C4-2B (cell line): Measurements from ENCODE around the gene KLHL13.

ENCODE experiments used
- H3K27ac ChIP-seq: fragments of 450-650 bp; 2 replicates; pipeline ENCODE4 v1.5.1; 2017
- ZFX ChIP-seq: fragments of 450-650 bp; IDR thresholded peaks from 2 replicates; pipeline ENCODE4 v1.6.1; 2017
- TF ChIP-seq, protein P1 (sequence below): fragments of 450-650 bp; conservative IDR thresholded peaks from 2 replicates; pipeline ENCODE4 v1.5.1; 2017; ENCODE audit warnings: mild to moderate bottlenecking

KLHL13 gene

GRCh38 chrX:118114971-118115370, 1.6 kb downstream of the KLHL13 start:
- no peak for TF ChIP-seq ZFX
- TF ChIP-seq, protein P1, sequence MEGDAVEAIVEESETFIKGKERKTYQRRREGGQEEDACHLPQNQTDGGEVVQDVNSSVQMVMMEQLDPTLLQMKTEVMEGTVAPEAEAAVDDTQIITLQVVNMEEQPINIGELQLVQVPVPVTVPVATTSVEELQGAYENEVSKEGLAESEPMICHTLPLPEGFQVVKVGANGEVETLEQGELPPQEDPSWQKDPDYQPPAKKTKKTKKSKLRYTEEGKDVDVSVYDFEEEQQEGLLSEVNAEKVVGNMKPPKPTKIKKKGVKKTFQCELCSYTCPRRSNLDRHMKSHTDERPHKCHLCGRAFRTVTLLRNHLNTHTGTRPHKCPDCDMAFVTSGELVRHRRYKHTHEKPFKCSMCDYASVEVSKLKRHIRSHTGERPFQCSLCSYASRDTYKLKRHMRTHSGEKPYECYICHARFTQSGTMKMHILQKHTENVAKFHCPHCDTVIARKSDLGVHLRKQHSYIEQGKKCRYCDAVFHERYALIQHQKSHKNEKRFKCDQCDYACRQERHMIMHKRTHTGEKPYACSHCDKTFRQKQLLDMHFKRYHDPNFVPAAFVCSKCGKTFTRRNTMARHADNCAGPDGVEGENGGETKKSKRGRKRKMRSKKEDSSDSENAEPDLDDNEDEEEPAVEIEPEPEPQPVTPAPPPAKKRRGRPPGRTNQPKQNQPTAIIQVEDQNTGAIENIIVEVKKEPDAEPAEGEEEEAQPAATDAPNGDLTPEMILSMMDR = no peak
- H3K27ac ChIP-seq = no peak overlapping the region

GRCh38 chrX:118109065-118109464, 7.5 kb downstream of the KLHL13 start:
- TF ChIP-seq, protein P1 = no peak
- no peak for TF ChIP-seq ZFX
- H3K27ac ChIP-seq = no peak overlapping the region

DNA sequence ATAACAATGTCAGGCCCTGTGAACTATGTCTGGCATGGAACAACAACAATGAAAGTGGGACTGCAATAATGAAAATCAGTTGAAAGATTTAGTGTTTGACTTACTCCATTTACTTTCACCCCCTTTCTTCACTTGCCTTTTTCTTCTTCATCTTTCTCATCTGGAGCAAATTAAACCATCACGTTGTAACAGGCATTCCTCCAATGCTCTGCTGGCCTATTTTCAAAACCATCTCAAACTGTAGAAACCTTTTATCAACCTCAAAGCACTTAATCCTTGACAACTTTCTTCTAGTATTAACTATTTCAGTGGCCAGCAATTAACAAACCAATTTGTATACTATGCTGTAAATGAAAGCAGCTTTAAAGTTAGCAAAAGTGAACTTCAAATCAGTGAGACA, 8.3 kb downstream of the KLHL13 start:
- H3K27ac ChIP-seq = no peak overlapping the region
- TF ChIP-seq ZFX = no peak
- TF ChIP-seq, protein P1 = no peak

DNA sequence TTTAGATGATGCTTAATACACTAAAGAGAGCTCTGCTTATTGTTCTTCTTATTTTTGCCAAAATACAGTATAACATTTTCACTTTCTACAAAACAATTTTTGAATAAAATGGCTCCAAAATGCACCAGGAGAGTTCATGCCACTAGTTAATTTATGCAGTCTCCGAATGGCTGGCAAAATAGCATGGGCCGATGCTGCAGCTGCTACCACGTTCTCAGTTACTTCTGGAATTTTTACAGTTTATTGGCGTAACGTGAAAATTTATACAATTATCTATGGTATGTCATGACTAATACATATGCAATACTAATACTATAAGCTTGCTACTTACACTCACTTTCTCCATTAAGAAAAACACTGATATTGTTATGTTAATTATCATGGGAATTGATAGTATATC, 16.5 kb downstream of the KLHL13 start:
- no peak overlapping the region for H3K27ac ChIP-seq

GRCh38 chrX:118088084-118088483, 28.5 kb downstream of the KLHL13 start:
- TF ChIP-seq, protein P1 = no peak
- TF ChIP-seq ZFX = no peak

More for the DNA sequence above, 16.5 kb downstream of the KLHL13 start:
- no peak for TF ChIP-seq ZFX
- TF ChIP-seq, protein P1 = no peak

DNA sequence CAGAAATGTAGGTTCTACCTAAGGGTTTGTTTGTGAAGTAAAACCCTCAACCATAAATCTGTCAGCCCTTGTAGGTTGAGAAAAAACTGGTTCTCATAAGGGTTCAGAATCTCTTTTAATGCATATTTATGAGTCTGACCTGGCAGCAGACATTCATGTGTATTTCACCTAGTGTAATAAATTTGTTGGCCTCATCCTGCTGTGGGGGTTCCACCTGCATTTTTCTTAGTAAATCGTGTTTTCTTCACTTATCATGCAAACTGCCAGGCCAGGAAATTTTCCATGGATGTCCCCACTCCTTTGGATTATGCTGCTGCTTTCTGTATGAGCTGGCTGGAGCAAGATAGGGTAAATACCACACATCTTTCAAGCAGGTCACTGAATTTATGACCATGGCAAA, 42.4 kb downstream of the KLHL13 start:
- H3K27ac ChIP-seq = no peak overlapping the region
- no peak for TF ChIP-seq ZFX
- TF ChIP-seq, protein P1 = no peak

More at GRCh38 chrX:118088084-118088483, 28.5 kb downstream of the KLHL13 start:
- H3K27ac ChIP-seq = no peak overlapping the region

DNA sequence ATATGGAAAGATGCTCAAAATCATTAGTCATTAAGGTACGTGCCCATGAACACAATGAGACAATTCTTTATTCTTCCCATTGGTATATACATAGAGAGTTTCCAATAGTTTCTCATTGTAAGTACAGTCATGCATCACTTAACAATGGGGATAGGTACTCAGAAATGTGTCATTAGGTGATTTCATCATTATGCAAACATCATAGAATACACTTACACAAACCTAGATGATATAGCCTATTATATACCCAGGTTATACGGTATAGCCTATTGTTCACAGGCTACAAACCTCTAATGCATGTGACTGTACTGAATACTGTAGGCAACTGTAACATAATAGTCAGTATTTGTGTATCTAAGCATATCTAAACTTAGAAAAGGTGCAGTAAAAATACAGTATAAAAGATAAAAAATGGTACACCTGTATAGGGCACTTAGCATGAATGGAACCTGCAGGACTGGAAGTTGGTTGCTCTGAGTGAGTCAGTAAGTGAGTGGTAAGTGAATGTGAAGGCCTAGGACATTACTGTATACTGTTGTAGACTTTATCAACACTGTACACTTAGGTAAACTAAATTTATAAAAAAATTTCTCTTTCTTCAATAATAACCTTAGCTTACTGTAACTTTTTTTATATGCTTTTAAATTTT, 49.6 kb downstream of the KLHL13 start:
- TF ChIP-seq, protein P1 = no peak
- TF ChIP-seq ZFX = no peak

More for the DNA sequence above, 49.6 kb downstream of the KLHL13 start:
- H3K27ac ChIP-seq = no peak overlapping the region
